ENCODE data around the gene KCTD16. TPM values are rescaled to one million over a fixed set of nuclear protein-coding genes. Genes with fewer than 3 reads are reported as not detected.

Gene KCTD16
- total RNA-seq, 1 donor from 2014 or later: 0.37 TPM

GRCh38 chr5:144308906-144309670 lies 138.4 kb downstream of the KCTD16 start:
- Mint-ChIP-seq H3K27ac (ENCODE audit: unreplicated experiment) (no peak overlapping the region), H3K9me3 (peaks cover 3% of the 10 kb centered on the region), H3K36me3 (ENCODE audit: low read depth) (no peaks in the 10 kb centered on the region), H3K4me3 (no peak overlapping the region), H3K27me3 (ENCODE audit: low read depth) (no peaks in the 10 kb centered on the region), H3K4me1 (no peaks in the 10 kb centered on the region)
- no peak for DNase-seq (ENCODE audit: low read depth, low spot score)
- TF ChIP-seq CTCF (conservative IDR thresholded peaks at IDR 0.05): no peak

- TF ChIP-seq CTCF (conservative IDR thresholded peaks at IDR 0.05): no peak
- H3K4me3 Mint-ChIP-seq: no peak overlapping the region
- DNase-seq (ENCODE audit: low read depth, low spot score): no peak
- no peaks in the 10 kb centered on the region for H3K4me1 Mint-ChIP-seq
- no peaks in the 10 kb centered on the region for H3K36me3 Mint-ChIP-seq (ENCODE audit: low read depth)
- peaks cover 3% of the 10 kb centered on the region for H3K9me3 Mint-ChIP-seq
- H3K27ac Mint-ChIP-seq (ENCODE audit: unreplicated experiment): no peak overlapping the region
- H3K27me3 Mint-ChIP-seq (ENCODE audit: low read depth): no peaks in the 10 kb centered on the region
Observed at GRCh38 chr5:144310621-144311020, 139.9 kb downstream of the KCTD16 start.

- Mint-ChIP-seq H3K4me3 (no peak overlapping the region), H3K27ac (ENCODE audit: unreplicated experiment) (no peak overlapping the region), H3K4me1 (peaks cover 6% of the 10 kb centered on the region), H3K36me3 (ENCODE audit: low read depth) (no peaks in the 10 kb centered on the region), H3K27me3 (ENCODE audit: low read depth) (no peaks in the 10 kb centered on the region), H3K9me3 (peaks cover 3% of the 10 kb centered on the region)
- no peak for TF ChIP-seq CTCF (conservative IDR thresholded peaks at IDR 0.05)
- no peak for DNase-seq (ENCODE audit: low read depth, low spot score)
Observed at GRCh38 chr5:144313147-144313726, 142.6 kb downstream of the KCTD16 start.

- Mint-ChIP-seq H3K9me3 (no peaks in the 10 kb centered on the region), H3K36me3 (ENCODE audit: low read depth) (no peaks in the 10 kb centered on the region), H3K27ac (ENCODE audit: unreplicated experiment) (no peak overlapping the region), H3K4me1 (peaks cover 7% of the 10 kb centered on the region), H3K27me3 (ENCODE audit: low read depth) (no peaks in the 10 kb centered on the region), H3K4me3 (no peak overlapping the region)
- no peak for TF ChIP-seq CTCF (conservative IDR thresholded peaks at IDR 0.05)
- no peak for DNase-seq (ENCODE audit: low read depth, low spot score)
Observed at GRCh38 chr5:144315026-144315425, 144.4 kb downstream of the KCTD16 start.

- H3K36me3 Mint-ChIP-seq (ENCODE audit: low read depth): no peaks in the 10 kb centered on the region
- no peak for DNase-seq (ENCODE audit: low read depth, low spot score)
- no peaks in the 10 kb centered on the region for H3K9me3 Mint-ChIP-seq
- H3K27me3 Mint-ChIP-seq (ENCODE audit: low read depth): no peaks in the 10 kb centered on the region
- no peak for TF ChIP-seq CTCF (conservative IDR thresholded peaks at IDR 0.05)
- H3K27ac Mint-ChIP-seq (ENCODE audit: unreplicated experiment): no peak overlapping the region
- H3K4me3 Mint-ChIP-seq: no peak overlapping the region
- peaks cover 7% of the 10 kb centered on the region for H3K4me1 Mint-ChIP-seq
Observed at GRCh38 chr5:144315994-144316634, 145.4 kb downstream of the KCTD16 start.

Measured in neural crest cell (in vitro differentiated cells).